Left ventricle myocardium inferior (tissue), 1 donor: Measurements from ENCODE around the gene KIF18B. TPM values are rescaled to one million over a fixed set of nuclear protein-coding genes. Genes with fewer than 3 reads are reported as not detected.

Source experiments
- DNase-seq: peaks from one replicate; pipeline ENCODE4 v3.0.0-alpha.2; 2020
- H3K27ac ChIP-seq: fragments of 200-600 bp; replicated peaks from 2 replicates; pipeline ENCODE4 v1.8.0; 2021
- H3K27me3 ChIP-seq: fragments of 200-600 bp; 2 replicates; pipeline ENCODE4 v1.8.0; 2021; ENCODE audit warnings: low read depth
- H3K36me3 ChIP-seq: fragments of 200-600 bp; 2 replicates; pipeline ENCODE4 v1.8.0; 2021
- H3K4me1 ChIP-seq: fragments of 200-600 bp; 2 replicates; pipeline ENCODE4 v1.8.0; 2021
- H3K4me3 ChIP-seq: fragments of 200-600 bp; 2 replicates; pipeline ENCODE4 v1.8.0; 2021; ENCODE audit warnings: mild to moderate bottlenecking, moderate library complexity
- H3K9me3 ChIP-seq: fragments of 200-600 bp; replicated peaks from 2 replicates; pipeline ENCODE4 v1.8.0; 2021
- CTCF ChIP-seq: fragments of 200-600 bp; IDR thresholded peaks from 2 replicates; pipeline ENCODE4 v1.8.0; 2021; ENCODE audit warnings: antibody characterized with exemption, mild to moderate bottlenecking, borderline replicate concordance
- intact Hi-C: fragments of 100-400 bp; cut with micrococcal nuclease; formaldehyde crosslinking; loops from one replicate; pipeline ENCODE4 v1.11.0; 2022
- total RNA-seq: library from RNA; stranded (reverse); fragmentation: NEBNext Ultra II Directional; extraction: Animal tissue kit (Norgen Biotek cat#: 25700); gene quantifications from one replicate; pipeline ENCODE4 v1.2.1, GENCODE V29; 2021
- donor health status: DM: no; HTN: yes; CAD: no; lungs with severe emphysema.

Gene KIF18B
- total RNA-seq, 1 donor from 2014 or later: 0.49 TPM

- no peak for DNase-seq
Measured at GRCh38 chr17:44909681-44910144, 37.9 kb downstream of the KIF18B start.

DNA sequence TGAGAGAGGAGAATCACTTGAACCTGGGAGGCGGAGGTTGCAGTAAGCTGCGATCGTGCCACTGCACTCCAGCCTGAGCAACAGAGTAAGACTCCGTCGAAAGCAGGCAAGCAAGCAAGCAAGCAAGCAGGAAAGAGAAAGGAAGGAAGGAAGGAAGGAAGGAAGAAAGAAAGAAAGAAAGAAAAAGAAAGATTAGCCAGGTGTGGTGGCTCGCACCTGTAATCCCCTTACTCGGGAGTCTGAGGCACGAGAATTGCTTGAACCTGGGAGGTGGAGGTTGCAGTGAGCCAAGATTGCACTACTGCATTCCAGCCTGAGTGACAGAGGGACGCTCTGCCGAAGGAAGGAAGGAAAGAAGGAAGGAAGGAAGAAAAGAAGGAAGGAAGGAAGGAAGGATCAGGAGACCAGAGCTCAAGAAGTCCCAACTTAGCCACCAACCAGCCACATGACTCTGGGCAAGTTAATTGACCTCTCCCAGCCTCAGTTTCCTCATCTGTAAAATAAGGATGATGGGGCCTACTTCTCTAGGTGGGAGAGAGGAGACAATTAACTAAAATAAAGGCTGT lies 38.7 kb downstream of the KIF18B start:
- intact Hi-C loops: no loop called here
- no peaks in the 10 kb centered on the region for H3K36me3 ChIP-seq
- peaks cover 37% of the 10 kb centered on the region for H3K27me3 ChIP-seq
- H3K9me3 ChIP-seq: no peaks in the 10 kb centered on the region
- H3K4me1 ChIP-seq: peaks cover 12% of the 10 kb centered on the region
- TF ChIP-seq CTCF: no peak
- H3K27ac ChIP-seq: no peak overlapping the region
- no peak overlapping the region for H3K4me3 ChIP-seq
- no peak for DNase-seq

More at GRCh38 chr17:44909681-44910144, 37.9 kb downstream of the KIF18B start:
- Histone ChIP-seq H3K36me3 (no peaks in the 10 kb centered on the region), H3K4me3 (no peak overlapping the region), H3K9me3 (no peaks in the 10 kb centered on the region), H3K27me3 (peaks cover 40% of the 10 kb centered on the region), H3K4me1 (peaks cover 12% of the 10 kb centered on the region), H3K27ac (no peak overlapping the region)
- intact Hi-C loops: no loop called here
- TF ChIP-seq CTCF: no peak

- TF ChIP-seq CTCF: no peak
- no peak overlapping the region for H3K27ac ChIP-seq
- peaks cover 28% of the 10 kb centered on the region for H3K27me3 ChIP-seq
- no peak for DNase-seq
- H3K9me3 ChIP-seq: no peaks in the 10 kb centered on the region
- no peaks in the 10 kb centered on the region for H3K36me3 ChIP-seq
- intact Hi-C loops: no loop called here
- no peak overlapping the region for H3K4me3 ChIP-seq
- H3K4me1 ChIP-seq: peaks cover 12% of the 10 kb centered on the region
Measured at GRCh38 chr17:44907729-44908470, 39.7 kb downstream of the KIF18B start.

DNA sequence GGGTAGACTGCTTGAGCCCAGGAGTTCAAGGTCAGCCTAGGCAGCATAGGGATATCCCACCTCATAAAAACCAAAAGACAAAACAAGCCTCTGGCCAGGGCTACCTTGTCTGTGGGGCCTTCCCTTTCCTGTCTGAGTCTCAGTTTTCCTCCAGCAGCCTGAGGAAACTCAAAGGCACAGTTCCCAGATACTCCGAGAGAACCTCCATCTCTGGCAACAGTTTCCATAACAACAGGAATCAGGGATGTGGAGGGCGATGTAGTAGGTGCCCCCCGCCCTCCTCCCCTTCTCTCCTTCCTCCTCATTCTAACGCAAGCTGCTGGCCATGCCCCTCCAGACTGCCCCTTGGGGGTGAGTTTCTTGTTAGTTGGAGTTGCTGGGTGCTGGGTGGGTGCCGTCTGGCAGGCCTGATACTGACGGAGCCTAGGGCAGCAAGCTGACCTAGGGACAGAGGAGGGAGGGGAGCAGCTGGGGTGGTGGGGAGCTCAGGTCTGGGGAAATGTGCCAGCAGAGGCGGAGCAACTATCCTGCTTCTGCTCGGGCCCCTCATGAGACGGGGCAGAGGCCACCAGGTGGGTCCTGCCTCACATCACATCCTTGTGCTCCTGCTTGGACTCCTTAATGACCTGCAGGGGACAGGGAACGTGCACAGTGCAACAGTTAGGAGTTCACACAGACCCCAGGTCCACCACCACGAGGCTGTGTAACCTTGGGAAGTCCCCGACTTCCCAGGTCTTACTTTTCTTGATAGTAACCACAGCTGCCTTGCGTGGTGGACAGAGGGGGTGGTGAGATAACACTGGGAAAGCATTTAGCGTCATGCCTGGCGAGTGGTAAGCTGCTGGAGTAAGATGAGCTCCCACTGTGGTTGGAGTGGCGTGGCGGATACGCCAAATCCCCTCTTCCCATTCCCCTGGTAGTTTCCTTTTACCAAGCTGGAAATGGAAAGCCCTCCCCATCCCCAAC lies 40.5 kb downstream of the KIF18B start:
- peaks cover 12% of the 10 kb centered on the region for H3K4me1 ChIP-seq
- intact Hi-C loops: no loop called here
- H3K36me3 ChIP-seq: no peaks in the 10 kb centered on the region
- no peak overlapping the region for H3K27ac ChIP-seq
- H3K4me3 ChIP-seq: no peak overlapping the region
- no peak for DNase-seq
- TF ChIP-seq CTCF: no peak
- H3K9me3 ChIP-seq: no peaks in the 10 kb centered on the region
- peaks cover 19% of the 10 kb centered on the region for H3K27me3 ChIP-seq

GRCh38 chr17:44906010-44906646 lies 41.4 kb downstream of the KIF18B start:
- peaks cover 5% of the 10 kb centered on the region for H3K4me1 ChIP-seq
- H3K27me3 ChIP-seq: peaks cover 10% of the 10 kb centered on the region
- intact Hi-C loops: no loop called here
- H3K27ac ChIP-seq: no peak overlapping the region
- TF ChIP-seq CTCF: no peak
- no peak for DNase-seq
- no peaks in the 10 kb centered on the region for H3K9me3 ChIP-seq
- no peaks in the 10 kb centered on the region for H3K36me3 ChIP-seq
- no peak overlapping the region for H3K4me3 ChIP-seq
